GM23338 (cell line): ENCODE data around the gene STK32C. TPM values are rescaled to one million over a fixed set of nuclear protein-coding genes. Genes with fewer than 3 reads are reported as not detected.

Source experiments
- ATAC-seq: fragments of 200-7000 bp; cut with Tn5 transposase; 3 replicates; pipeline ENCODE4 v1.9.1; 2020
- DNase-seq: peaks from one replicate; pipeline ENCODE4 v3.0.0-alpha.2; 2015; ENCODE audit warnings: low spot score
- H2AFZ ChIP-seq: fragments of 200-600 bp; sonication (generic); 2 replicates; pipeline ENCODE4 v1.8.0; 2016; ENCODE audit warnings: antibody characterized with exemption, mild to moderate bottlenecking, moderate library complexity
- H3F3A ChIP-seq: fragments of 200-600 bp; sonication (generic); replicated peaks from 2 replicates; pipeline ENCODE4 v1.8.0; 2017; ENCODE audit warnings: antibody characterized with exemption, mixed run types, low read depth
- H3K27ac ChIP-seq: fragments of 200-600 bp; sonication (generic); 2 replicates; pipeline ENCODE4 v1.6.1; 2016; ENCODE audit warnings: low read depth
- H3K27me3 ChIP-seq: fragments of 200-600 bp; sonication (generic); 2 replicates; pipeline ENCODE4 v1.8.0; 2016; ENCODE audit warnings: mild to moderate bottlenecking, mixed run types, moderate library complexity; ENCODE audit not compliant: insufficient read depth
- H3K36me3 ChIP-seq: fragments of 200-600 bp; sonication (generic); 2 replicates; pipeline ENCODE4 v1.8.0; 2016; ENCODE audit warnings: mild to moderate bottlenecking; ENCODE audit not compliant: insufficient read depth
- H3K4me1 ChIP-seq: fragments of 200-600 bp; sonication (generic); 2 replicates; pipeline ENCODE4 v1.8.0; 2016; ENCODE audit warnings: mild to moderate bottlenecking, moderate library complexity; ENCODE audit not compliant: insufficient read depth
- H3K4me2 ChIP-seq: fragments of 200-600 bp; sonication (generic); 2 replicates; pipeline ENCODE4 v1.7.1; 2017; ENCODE audit warnings: mixed run types
- H3K4me3 ChIP-seq: fragments of 200-600 bp; sonication (generic); 2 replicates; pipeline ENCODE4 v1.6.1; 2016; ENCODE audit warnings: mixed run types
- H3K79me2 ChIP-seq: fragments of 200-600 bp; sonication (generic); replicated peaks from 2 replicates; pipeline ENCODE4 v1.8.0; 2017; ENCODE audit warnings: mild to moderate bottlenecking; ENCODE audit not compliant: insufficient read depth
- H3K9me2 ChIP-seq: fragments of 200-600 bp; sonication (generic); 2 replicates; pipeline ENCODE4 v1.8.0; 2017; ENCODE audit not compliant: insufficient read depth
- H4K20me1 ChIP-seq: fragments of 200-600 bp; sonication (generic); replicated peaks from 2 replicates; pipeline ENCODE4 v1.8.0; 2017; ENCODE audit warnings: mild to moderate bottlenecking; ENCODE audit not compliant: insufficient read depth
- H3K27ac Mint-ChIP-seq: 2 replicates; pipeline ENCODE4 v1.8.0; 2020; ENCODE audit warnings: inconsistent platforms, mild to moderate bottlenecking, moderate library complexity, mixed read lengths
- H3K27me3 Mint-ChIP-seq: 3 replicates; pipeline ENCODE4 v1.8.0; 2022; ENCODE audit warnings: low read depth, mild to moderate bottlenecking, moderate library complexity, mixed read lengths, inconsistent platforms; ENCODE audit not compliant: insufficient read depth, poor library complexity
- H3K36me3 Mint-ChIP-seq: 3 replicates; pipeline ENCODE4 v1.8.0; 2021; ENCODE audit warnings: low read depth, mild to moderate bottlenecking, inconsistent platforms, moderate library complexity, mixed read lengths
- H3K4me1 Mint-ChIP-seq: 3 replicates; pipeline ENCODE4 v1.8.0; 2020; ENCODE audit warnings: mild to moderate bottlenecking, inconsistent platforms, mixed read lengths
- H3K4me3 Mint-ChIP-seq: 3 replicates; pipeline ENCODE4 v1.8.0; 2021; ENCODE audit warnings: moderate library complexity, mild to moderate bottlenecking, inconsistent platforms, mixed read lengths
- H3K9me3 Mint-ChIP-seq: 3 replicates; pipeline ENCODE4 v1.8.0; 2020; ENCODE audit warnings: moderate library complexity, mild to moderate bottlenecking, inconsistent platforms, mixed read lengths
- CREB1 ChIP-seq: fragments of 250-450 bp; sonication (Bioruptor Pico); IDR thresholded peaks from 2 replicates; pipeline ENCODE4 v1.5.0; 2020; ENCODE audit warnings: low read depth, mild to moderate bottlenecking, moderate library complexity
- CTCF ChIP-seq, 2 experiments: fragments of 200-600 bp in 1 of 2; sonication (generic) in 1 of 2; conservative IDR thresholded peaks; 2 replicates each; pipeline versions ENCODE4 v1.5.1 to v1.6.1; 2016 to 2017; ENCODE audit warnings: antibody characterized with exemption in 2 of 2, low read depth in 2 of 2, mild to moderate bottlenecking in 2 of 2, moderate library complexity in 1 of 2
- EZH2 ChIP-seq: fragments of 200-600 bp; sonication (generic); IDR thresholded peaks from one replicate; pipeline ENCODE4 v1.8.0; 2017; ENCODE audit warnings: antibody characterized with exemption, mild to moderate bottlenecking, low read depth; ENCODE audit not compliant: unreplicated experiment
- JUNB ChIP-seq: IDR thresholded peaks from one replicate; pipeline ENCODE4 v1.6.1; 2016; ENCODE audit warnings: antibody characterized with exemption; ENCODE audit not compliant: unreplicated experiment
- NANOG ChIP-seq: IDR thresholded peaks from 2 replicates; pipeline ENCODE4 v1.6.1; 2016; ENCODE audit warnings: antibody characterized with exemption, borderline replicate concordance
- POLR2AphosphoS5 ChIP-seq: IDR thresholded peaks from 2 replicates; pipeline ENCODE4 v1.6.1; 2016; ENCODE audit warnings: antibody characterized with exemption, low read depth
- STAT1 ChIP-seq: IDR thresholded peaks from one replicate; pipeline ENCODE4 v1.6.1; 2016; ENCODE audit warnings: antibody characterized with exemption; ENCODE audit not compliant: unreplicated experiment
- polyA plus RNA-seq: library from polyadenylated mRNA; unstranded; fragments of >200 nt; fragmentation: Nextera tagmentation; extraction: Ambion mirVana; gene quantifications from 2 replicates; pipeline ENCODE4 v1.2.1, GENCODE V29; 2016
- total RNA-seq: library from RNA; depleted of rRNA; stranded (reverse); fragments of >200 nt; shearing (Covaris generic); gene quantifications from 2 replicates; pipeline ENCODE4 v1.2.3, GENCODE V29; 2014
- TF ChIP-seq, protein P1 (sequence below): fragments of 250-450 bp; sonication (Bioruptor Pico); IDR thresholded peaks from 2 replicates; pipeline ENCODE4 v1.5.0; 2020; ENCODE audit warnings: mild to moderate bottlenecking, moderate library complexity
- TF ChIP-seq, protein P2 (sequence below): IDR thresholded peaks from one replicate; pipeline ENCODE4 v1.6.1; 2018; ENCODE audit warnings: antibody characterized with exemption; ENCODE audit not compliant: unreplicated experiment

The STK32C gene
- total and polyA plus RNA-seq, 2 experiments from 2014 or later: 10.2 to 20.5 TPM

DNA sequence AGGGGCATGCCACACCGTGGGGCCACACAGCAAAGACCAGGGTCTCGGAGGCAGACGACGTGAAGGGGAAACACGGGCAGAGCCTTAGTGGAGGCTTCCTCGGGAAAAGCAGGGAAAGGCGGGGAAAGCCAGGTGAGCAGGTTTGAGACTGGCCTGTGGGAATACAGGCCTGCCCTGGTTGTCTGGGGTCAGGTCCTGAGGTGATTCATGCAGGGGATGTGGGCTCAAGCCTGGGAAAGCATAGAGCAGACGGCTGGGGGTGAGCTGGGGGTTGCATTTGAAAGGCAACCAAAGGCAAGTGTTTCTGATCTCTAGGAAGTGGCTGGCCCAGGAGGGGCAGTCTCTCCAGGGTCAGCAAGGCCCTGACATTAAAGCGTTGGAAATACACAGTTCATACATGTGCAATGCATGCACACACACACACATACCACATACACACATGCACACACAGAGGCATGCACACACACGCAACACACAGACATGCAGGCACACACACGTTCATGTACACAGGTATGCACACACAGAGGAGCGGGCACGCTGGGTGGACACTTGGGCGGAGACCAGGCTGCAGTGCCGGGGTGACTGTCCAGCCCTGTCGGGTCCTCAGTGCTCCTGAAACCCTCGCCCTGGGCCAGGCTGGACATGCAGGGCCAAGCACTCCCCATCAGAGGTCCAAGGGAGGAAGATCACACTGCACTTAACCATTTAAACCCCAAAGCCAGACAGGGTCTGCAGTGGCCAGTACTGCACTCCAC lies 69.2 kb downstream of the STK32C start:
- Mint-ChIP-seq H3K27ac (peak overlapping the region; percentile 82; the same call in 1 of the 2 replicates), H3K9me3 (no peaks in the 10 kb centered on the region)
- ATAC-seq: peak; percentile 10; the same call in 1 of the 3 replicates

DNA sequence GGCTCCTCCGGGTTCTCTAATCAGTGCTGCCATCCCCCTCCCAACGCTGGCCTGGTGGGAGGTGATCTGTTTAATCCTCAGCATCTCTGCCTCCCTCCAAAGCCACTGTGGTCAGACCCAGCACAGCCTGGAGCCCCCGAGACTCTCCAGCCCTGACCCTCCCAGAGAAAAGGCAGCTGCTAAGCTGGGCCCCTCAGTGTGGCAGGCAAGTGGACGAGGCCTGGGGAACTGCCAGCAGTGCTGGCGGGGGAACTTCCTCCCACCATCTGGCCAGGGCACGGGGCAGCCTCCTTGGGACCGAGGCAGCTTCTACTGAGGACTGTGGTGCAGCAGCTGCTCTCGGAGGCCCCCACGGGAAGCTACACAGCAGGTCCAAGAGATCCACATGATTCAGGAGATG lies 69.9 kb downstream of the STK32C start:
- Histone ChIP-seq H3K4me2 (no peak overlapping the region), H3K79me2 (no peaks in the 10 kb centered on the region), H3K4me1 (no peaks in the 10 kb centered on the region), H3K27me3 (no peaks in the 10 kb centered on the region), H3F3A (no peaks in the 10 kb centered on the region), H2AFZ (no peak overlapping the region), H3K27ac (no peak overlapping the region), H4K20me1 (no peaks in the 10 kb centered on the region), H3K36me3 (no peaks in the 10 kb centered on the region), H3K9me2 (no peaks in the 10 kb centered on the region), H3K4me3 (no peak overlapping the region)
- H3K4me3 Mint-ChIP-seq: no peak overlapping the region
- peaks cover 6% of the 10 kb centered on the region for H3K27me3 Mint-ChIP-seq
- no peak for DNase-seq
- no peaks in the 10 kb centered on the region for H3K9me3 Mint-ChIP-seq
- peak; percentile 23 for ATAC-seq
- H3K4me1 Mint-ChIP-seq: peaks cover 11% of the 10 kb centered on the region
- H3K27ac Mint-ChIP-seq: no peak overlapping the region
- no peaks in the 10 kb centered on the region for H3K36me3 Mint-ChIP-seq
- TF ChIP-seq CREB1 (CRISPR knock-in tag) (no peak), JUNB (no peak), EZH2 (no peak), CTCF (conservative IDR thresholded peaks at IDR 0.05; ENCODE audit: low read depth in 2 of 2) (no peak), STAT1 (no peak), POLR2AphosphoS5 (no peak), NANOG (no peak)
- TF ChIP-seq, protein P1, sequence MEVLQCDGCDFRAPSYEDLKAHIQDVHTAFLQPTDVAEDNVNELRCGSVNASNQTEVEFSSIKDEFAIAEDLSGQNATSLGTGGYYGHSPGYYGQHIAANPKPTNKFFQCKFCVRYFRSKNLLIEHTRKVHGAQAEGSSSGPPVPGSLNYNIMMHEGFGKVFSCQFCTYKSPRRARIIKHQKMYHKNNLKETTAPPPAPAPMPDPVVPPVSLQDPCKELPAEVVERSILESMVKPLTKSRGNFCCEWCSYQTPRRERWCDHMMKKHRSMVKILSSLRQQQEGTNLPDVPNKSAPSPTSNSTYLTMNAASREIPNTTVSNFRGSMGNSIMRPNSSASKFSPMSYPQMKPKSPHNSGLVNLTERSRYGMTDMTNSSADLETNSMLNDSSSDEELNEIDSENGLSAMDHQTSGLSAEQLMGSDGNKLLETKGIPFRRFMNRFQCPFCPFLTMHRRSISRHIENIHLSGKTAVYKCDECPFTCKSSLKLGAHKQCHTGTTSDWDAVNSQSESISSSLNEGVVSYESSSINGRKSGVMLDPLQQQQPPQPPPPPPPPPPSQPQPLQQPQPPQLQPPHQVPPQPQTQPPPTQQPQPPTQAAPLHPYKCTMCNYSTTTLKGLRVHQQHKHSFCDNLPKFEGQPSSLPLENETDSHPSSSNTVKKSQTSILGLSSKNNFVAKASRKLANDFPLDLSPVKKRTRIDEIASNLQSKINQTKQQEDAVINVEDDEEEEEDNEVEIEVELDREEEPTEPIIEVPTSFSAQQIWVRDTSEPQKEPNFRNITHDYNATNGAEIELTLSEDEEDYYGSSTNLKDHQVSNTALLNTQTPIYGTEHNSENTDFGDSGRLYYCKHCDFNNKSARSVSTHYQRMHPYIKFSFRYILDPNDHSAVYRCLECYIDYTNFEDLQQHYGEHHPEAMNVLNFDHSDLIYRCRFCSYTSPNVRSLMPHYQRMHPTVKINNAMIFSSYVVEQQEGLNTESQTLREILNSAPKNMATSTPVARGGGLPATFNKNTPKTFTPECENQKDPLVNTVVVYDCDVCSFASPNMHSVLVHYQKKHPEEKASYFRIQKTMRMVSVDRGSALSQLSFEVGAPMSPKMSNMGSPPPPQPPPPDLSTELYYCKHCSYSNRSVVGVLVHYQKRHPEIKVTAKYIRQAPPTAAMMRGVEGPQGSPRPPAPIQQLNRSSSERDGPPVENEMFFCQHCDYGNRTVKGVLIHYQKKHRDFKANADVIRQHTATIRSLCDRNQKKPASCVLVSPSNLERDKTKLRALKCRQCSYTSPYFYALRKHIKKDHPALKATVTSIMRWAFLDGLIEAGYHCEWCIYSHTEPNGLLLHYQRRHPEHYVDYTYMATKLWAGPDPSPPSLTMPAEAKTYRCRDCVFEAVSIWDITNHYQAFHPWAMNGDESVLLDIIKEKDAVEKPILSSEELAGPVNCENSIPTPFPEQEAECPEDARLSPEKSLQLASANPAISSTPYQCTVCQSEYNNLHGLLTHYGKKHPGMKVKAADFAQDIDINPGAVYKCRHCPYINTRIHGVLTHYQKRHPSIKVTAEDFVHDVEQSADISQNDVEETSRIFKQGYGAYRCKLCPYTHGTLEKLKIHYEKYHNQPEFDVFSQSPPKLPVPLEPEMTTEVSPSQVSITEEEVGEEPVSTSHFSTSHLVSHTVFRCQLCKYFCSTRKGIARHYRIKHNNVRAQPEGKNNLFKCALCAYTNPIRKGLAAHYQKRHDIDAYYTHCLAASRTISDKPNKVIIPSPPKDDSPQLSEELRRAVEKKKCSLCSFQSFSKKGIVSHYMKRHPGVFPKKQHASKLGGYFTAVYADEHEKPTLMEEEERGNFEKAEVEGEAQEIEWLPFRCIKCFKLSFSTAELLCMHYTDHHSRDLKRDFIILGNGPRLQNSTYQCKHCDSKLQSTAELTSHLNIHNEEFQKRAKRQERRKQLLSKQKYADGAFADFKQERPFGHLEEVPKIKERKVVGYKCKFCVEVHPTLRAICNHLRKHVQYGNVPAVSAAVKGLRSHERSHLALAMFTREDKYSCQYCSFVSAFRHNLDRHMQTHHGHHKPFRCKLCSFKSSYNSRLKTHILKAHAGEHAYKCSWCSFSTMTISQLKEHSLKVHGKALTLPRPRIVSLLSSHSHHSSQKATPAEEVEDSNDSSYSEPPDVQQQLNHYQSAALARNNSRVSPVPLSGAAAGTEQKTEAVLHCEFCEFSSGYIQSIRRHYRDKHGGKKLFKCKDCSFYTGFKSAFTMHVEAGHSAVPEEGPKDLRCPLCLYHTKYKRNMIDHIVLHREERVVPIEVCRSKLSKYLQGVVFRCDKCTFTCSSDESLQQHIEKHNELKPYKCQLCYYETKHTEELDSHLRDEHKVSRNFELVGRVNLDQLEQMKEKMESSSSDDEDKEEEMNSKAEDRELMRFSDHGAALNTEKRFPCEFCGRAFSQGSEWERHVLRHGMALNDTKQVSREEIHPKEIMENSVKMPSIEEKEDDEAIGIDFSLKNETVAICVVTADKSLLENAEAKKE (CRISPR knock-in tag): no peak
- TF ChIP-seq, protein P2, sequence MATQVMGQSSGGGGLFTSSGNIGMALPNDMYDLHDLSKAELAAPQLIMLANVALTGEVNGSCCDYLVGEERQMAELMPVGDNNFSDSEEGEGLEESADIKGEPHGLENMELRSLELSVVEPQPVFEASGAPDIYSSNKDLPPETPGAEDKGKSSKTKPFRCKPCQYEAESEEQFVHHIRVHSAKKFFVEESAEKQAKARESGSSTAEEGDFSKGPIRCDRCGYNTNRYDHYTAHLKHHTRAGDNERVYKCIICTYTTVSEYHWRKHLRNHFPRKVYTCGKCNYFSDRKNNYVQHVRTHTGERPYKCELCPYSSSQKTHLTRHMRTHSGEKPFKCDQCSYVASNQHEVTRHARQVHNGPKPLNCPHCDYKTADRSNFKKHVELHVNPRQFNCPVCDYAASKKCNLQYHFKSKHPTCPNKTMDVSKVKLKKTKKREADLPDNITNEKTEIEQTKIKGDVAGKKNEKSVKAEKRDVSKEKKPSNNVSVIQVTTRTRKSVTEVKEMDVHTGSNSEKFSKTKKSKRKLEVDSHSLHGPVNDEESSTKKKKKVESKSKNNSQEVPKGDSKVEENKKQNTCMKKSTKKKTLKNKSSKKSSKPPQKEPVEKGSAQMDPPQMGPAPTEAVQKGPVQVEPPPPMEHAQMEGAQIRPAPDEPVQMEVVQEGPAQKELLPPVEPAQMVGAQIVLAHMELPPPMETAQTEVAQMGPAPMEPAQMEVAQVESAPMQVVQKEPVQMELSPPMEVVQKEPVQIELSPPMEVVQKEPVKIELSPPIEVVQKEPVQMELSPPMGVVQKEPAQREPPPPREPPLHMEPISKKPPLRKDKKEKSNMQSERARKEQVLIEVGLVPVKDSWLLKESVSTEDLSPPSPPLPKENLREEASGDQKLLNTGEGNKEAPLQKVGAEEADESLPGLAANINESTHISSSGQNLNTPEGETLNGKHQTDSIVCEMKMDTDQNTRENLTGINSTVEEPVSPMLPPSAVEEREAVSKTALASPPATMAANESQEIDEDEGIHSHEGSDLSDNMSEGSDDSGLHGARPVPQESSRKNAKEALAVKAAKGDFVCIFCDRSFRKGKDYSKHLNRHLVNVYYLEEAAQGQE: no peak

More for the DNA sequence above, 69.2 kb downstream of the STK32C start:
- Histone ChIP-seq H4K20me1 (no peaks in the 10 kb centered on the region), H3K4me3 (no peak overlapping the region), H3K4me2 (no peak overlapping the region), H3K79me2 (no peaks in the 10 kb centered on the region), H3K36me3 (no peaks in the 10 kb centered on the region), H3F3A (no peaks in the 10 kb centered on the region), H3K27ac (no peak overlapping the region), H3K4me1 (no peaks in the 10 kb centered on the region), H2AFZ (no peak overlapping the region), H3K9me2 (no peaks in the 10 kb centered on the region), H3K27me3 (no peaks in the 10 kb centered on the region)
- no peak for TF ChIP-seq NANOG
- no peak for TF ChIP-seq POLR2AphosphoS5
- TF ChIP-seq EZH2: no peak
- Mint-ChIP-seq H3K27me3 (peaks cover 6% of the 10 kb centered on the region), H3K4me1 (peaks cover 11% of the 10 kb centered on the region), H3K36me3 (no peaks in the 10 kb centered on the region), H3K4me3 (no peak overlapping the region; the same call in 2 of the 3 replicates)
- no peak for DNase-seq
